Endothelial cell of umbilical vein (primary cell): ENCODE measurements around the gene P3H2.

Source experiments
- CTCF ChIP-seq, 2 donors: IDR thresholded peaks; 1 replicate in 1 of 2; 2 replicates in 1 of 2; pipeline ENCODE4 v1.5.1; 2011; ENCODE audit warnings: low read length in 2 of 2, mild to moderate bottlenecking in 2 of 2, moderate library complexity in 2 of 2, control low read depth in 1 of 2, inconsistent platforms in 1 of 2, low read depth in 1 of 2; ENCODE audit not compliant: insufficient read depth in 1 of 2; ENCODE audit errors: extremely low read depth in 1 of 2
- EZH2 ChIP-seq: IDR thresholded peaks from 2 replicates; pipeline ENCODE4 v1.6.1; 2012; ENCODE audit warnings: borderline replicate concordance, low read depth, mild to moderate bottlenecking, moderate library complexity, low read length, inconsistent platforms; ENCODE audit not compliant: severe bottlenecking
- FOS ChIP-seq: IDR thresholded peaks from 2 replicates; pipeline ENCODE4 v1.6.1; 2011; ENCODE audit warnings: mild to moderate bottlenecking, low read length, moderate library complexity, borderline replicate concordance; ENCODE audit not compliant: insufficient read depth
- JUN ChIP-seq: IDR thresholded peaks from 2 replicates; pipeline ENCODE4 v1.6.1; 2011; ENCODE audit warnings: borderline replicate concordance, low read depth; ENCODE audit not compliant: insufficient read length, insufficient read depth
- MYC ChIP-seq: IDR thresholded peaks from one replicate; pipeline ENCODE4 v1.6.1; 2011; ENCODE audit warnings: mild to moderate bottlenecking, low read depth, low read length
- POLR2A ChIP-seq: IDR thresholded peaks from 2 replicates; pipeline ENCODE4 v1.6.1; 2012; ENCODE audit warnings: low read depth, mild to moderate bottlenecking, control low read depth, low read length
- POLR2AphosphoS5 ChIP-seq: IDR thresholded peaks from 2 replicates; pipeline ENCODE4 v1.6.1; 2012; ENCODE audit warnings: low read depth, mild to moderate bottlenecking, control low read depth, low read length, moderate library complexity; ENCODE audit not compliant: insufficient read depth
- TF ChIP-seq, protein P1 (sequence below): IDR thresholded peaks from 2 replicates; pipeline ENCODE4 v1.6.1; 2011; ENCODE audit not compliant: insufficient read depth, insufficient read length

GRCh38 chr3:190038050-190038933 is 82.4 kb downstream of the P3H2 start:
- TF ChIP-seq CTCF (IDR thresholded peaks at IDR 0.05; ENCODE audit: extremely low read depth in 1 of 2, insufficient read depth in 1 of 2, low read depth in 1 of 2, low read length in 2 of 2): no peak
- TF ChIP-seq JUN: no peak
- TF ChIP-seq POLR2A: no peak
- TF ChIP-seq FOS: no peak
- no peak for TF ChIP-seq POLR2AphosphoS5
- TF ChIP-seq MYC: no peak
- TF ChIP-seq, protein P1, sequence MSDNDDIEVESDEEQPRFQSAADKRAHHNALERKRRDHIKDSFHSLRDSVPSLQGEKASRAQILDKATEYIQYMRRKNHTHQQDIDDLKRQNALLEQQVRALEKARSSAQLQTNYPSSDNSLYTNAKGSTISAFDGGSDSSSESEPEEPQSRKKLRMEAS: no peak
- TF ChIP-seq EZH2: no peak
